HCT116 (cell line): ENCODE results near the gene C1QBP. TPM values are rescaled to one million over a fixed set of nuclear protein-coding genes. Genes with fewer than 3 reads are reported as not detected.

Experiments used
- ATAC-seq: fragments of 200-7000 bp; cut with Tn5 transposase; 2 replicates; pipeline ENCODE4 v1.9.1; 2020; ENCODE audit warnings: mild to moderate bottlenecking, moderate library complexity
- BruUV-seq: library from RNA; stranded (reverse); fragments of 400-500 nt; replicated peaks from 2 replicates; lab custom pipeline; 2021; lab: Mats Ljungman, UMichigan
- CTCF ChIA-PET: fragments of 300-600 bp; sonication (Branson Sonifier 250); formaldehyde crosslinking; loops from one replicate; lab custom pipeline; 2021; ENCODE audit warnings: antibody characterized with exemption; lab: Charles Lee
- POLR2A ChIA-PET: fragments of 300-600, 350-600 bp; sonication (Branson Sonifier 250); formaldehyde crosslinking; loops from one replicate; lab custom pipeline; 2021; ENCODE audit warnings: antibody characterized with exemption; lab: Charles Lee
- RAD21 ChIA-PET, 2 experiments: fragments of 300-600 bp; sonication (Branson Sonifier 250); formaldehyde crosslinking; loops; one replicate each; lab custom pipeline; 2023; ENCODE audit warnings: low total read pairs in 2 of 2; ENCODE audit not compliant: uncharacterized antibody in 2 of 2, unreplicated experiment in 2 of 2, low non-redundant PET in 1 of 2; lab: Charles Lee
- DNase-seq: peaks from one replicate; pipeline ENCODE4 v3.0.0-alpha.2; 2010; ENCODE audit warnings: low read depth, low spot score
- H2AFZ ChIP-seq: fragments of 200-600 bp; shearing (Covaris generic), sonication (generic); 2 replicates; pipeline ENCODE4 v1.6.1; 2017; ENCODE audit warnings: low read depth, mixed run types, mixed read lengths, antibody characterized with exemption, low read length; ENCODE audit not compliant: poor library complexity, severe bottlenecking
- H3K27ac ChIP-seq: 2 replicates; pipeline ENCODE4 v1.5.1; 2012; ENCODE audit warnings: low read depth, low read length
- H3K27me3 ChIP-seq: fragments of 200-600 bp; sonication (generic); 2 replicates; pipeline ENCODE4 v1.6.1; 2016; ENCODE audit warnings: mixed run types, low read length, mixed read lengths; ENCODE audit not compliant: insufficient read depth
- H3K36me3 ChIP-seq, 2 experiments: fragments of 200-500 bp in 1 of 2; fragments of 200-600 bp in 1 of 2; sonication (Bioruptor generic) in 1 of 2; sonication (generic) in 1 of 2; 2 replicates each; pipeline versions ENCODE4 v1.5.1 to v1.6.1; 2014 to 2016; ENCODE audit warnings: low read length in 2 of 2, inconsistent platforms in 1 of 2, mixed read lengths in 1 of 2, mixed run types in 1 of 2; ENCODE audit not compliant: insufficient read depth in 2 of 2, control insufficient read depth in 1 of 2
- H3K4me1 ChIP-seq, 2 experiments: fragments of 200-600 bp in 1 of 2; sonication (generic) in 1 of 2; 2 replicates each; pipeline versions ENCODE4 v1.5.1 to v1.6.1; 2012 to 2017; ENCODE audit warnings: low read length in 2 of 2, inconsistent platforms in 1 of 2, mild to moderate bottlenecking in 1 of 2, mixed read lengths in 1 of 2, mixed run types in 1 of 2, moderate library complexity in 1 of 2; ENCODE audit not compliant: insufficient read depth in 2 of 2, control insufficient read depth in 1 of 2
- H3K4me2 ChIP-seq: fragments of 200-600 bp; sonication (generic); 2 replicates; pipeline ENCODE4 v1.6.1; 2017; ENCODE audit warnings: mixed run types, low read length, mixed read lengths
- H3K4me3 ChIP-seq, 2 experiments: fragments of 200-600 bp in 1 of 2; sonication (generic) in 1 of 2; replicated peaks in 1 of 2; 2 replicates each; pipeline ENCODE4 v1.5.1; 2011 to 2016; ENCODE audit warnings: low read length in 2 of 2, control low read depth in 1 of 2, low read depth in 1 of 2, mild to moderate bottlenecking in 1 of 2, mixed read lengths in 1 of 2, mixed run types in 1 of 2
- H3K79me2 ChIP-seq: fragments of 200-600 bp; sonication (generic); 2 replicates; pipeline ENCODE4 v1.6.1; 2017; ENCODE audit warnings: mild to moderate bottlenecking, mixed run types, low read length, moderate library complexity, mixed read lengths; ENCODE audit not compliant: insufficient read depth
- H3K9ac ChIP-seq: fragments of 200-600 bp; sonication (generic); 2 replicates; pipeline ENCODE4 v1.6.1; 2016; ENCODE audit warnings: low read length, mixed read lengths
- H3K9me2 ChIP-seq: fragments of 200-600 bp; sonication (generic), shearing (Covaris generic); 2 replicates; pipeline ENCODE4 v1.6.1; 2017; ENCODE audit warnings: mixed run types, mild to moderate bottlenecking, moderate library complexity; ENCODE audit not compliant: insufficient read depth
- H3K9me3 ChIP-seq, 2 experiments: fragments of 200-500 bp in 1 of 2; fragments of 200-600 bp in 1 of 2; sonication (Bioruptor generic) in 1 of 2; sonication (generic) in 1 of 2; 2 replicates each; pipeline ENCODE4 v1.6.1; 2014 to 2017; ENCODE audit warnings: low read length in 2 of 2, mixed read lengths in 2 of 2, inconsistent platforms in 1 of 2, low read depth in 1 of 2, mild to moderate bottlenecking in 1 of 2, mixed run types in 1 of 2, moderate library complexity in 1 of 2; ENCODE audit not compliant: control insufficient read depth in 1 of 2, insufficient read depth in 1 of 2
- H4K20me1 ChIP-seq: fragments of 200-600 bp; sonication (generic), shearing (Covaris generic); 2 replicates; pipeline ENCODE4 v1.6.1; 2017; ENCODE audit warnings: mixed run types, mild to moderate bottlenecking, moderate library complexity; ENCODE audit not compliant: insufficient read depth
- CBX3 ChIP-seq: IDR thresholded peaks from 2 replicates; pipeline ENCODE4 v1.6.1; 2012; ENCODE audit warnings: low read depth
- SRF ChIP-seq: IDR thresholded peaks from 2 replicates; pipeline ENCODE4 v1.6.1; 2012; ENCODE audit warnings: low read depth
- YY1 ChIP-seq: IDR thresholded peaks from 2 replicates; pipeline ENCODE4 v1.6.1; 2011; ENCODE audit warnings: low read length, low read depth, moderate library complexity, mild to moderate bottlenecking; ENCODE audit not compliant: insufficient replicate concordance; ENCODE audit errors: extremely low read depth
- intact Hi-C: fragments of 100-400 bp; cut with micrococcal nuclease; formaldehyde crosslinking; loops from 2 replicates; pipeline ENCODE4 v1.10.0; 2022
- total RNA-seq: library from RNA; stranded (reverse); gene quantifications from one replicate; pipeline ENCODE4 v1.2.1, GENCODE V29; 2021; ENCODE audit not compliant: unreplicated experiment
- TF ChIP-seq, protein P1 (sequence below): IDR thresholded peaks from 2 replicates; pipeline ENCODE4 v1.6.1; 2011; ENCODE audit warnings: mild to moderate bottlenecking, low read length, moderate library complexity; ENCODE audit not compliant: insufficient replicate concordance; ENCODE audit errors: extremely low read depth
- TF ChIP-seq, protein P2 (sequence below): IDR thresholded peaks from 2 replicates; pipeline ENCODE4 v1.6.1; 2012
- TF ChIP-seq, protein P3 (sequence below): IDR thresholded peaks from 2 replicates; pipeline ENCODE4 v1.6.1; 2012
- TF ChIP-seq, protein P4 (sequence below), 3 experiments: fragments of 200-600 bp in 1 of 3; sonication (generic) in 1 of 3; IDR thresholded peaks in 2 of 3; conservative IDR thresholded peaks in 1 of 3; 2 replicates each; pipeline ENCODE4 v1.5.1; 2012 to 2017; ENCODE audit warnings: low read depth in 2 of 3, low read length in 2 of 3, antibody characterized with exemption in 1 of 3, borderline replicate concordance in 1 of 3, control low read depth in 1 of 3, mild to moderate bottlenecking in 1 of 3, mixed read lengths in 1 of 3, mixed run types in 1 of 3, moderate library complexity in 1 of 3; ENCODE audit not compliant: insufficient read depth in 1 of 3

Gene C1QBP
- total RNA-seq, 1 experiment from 2014 or later, result 524 TPM

DNA sequence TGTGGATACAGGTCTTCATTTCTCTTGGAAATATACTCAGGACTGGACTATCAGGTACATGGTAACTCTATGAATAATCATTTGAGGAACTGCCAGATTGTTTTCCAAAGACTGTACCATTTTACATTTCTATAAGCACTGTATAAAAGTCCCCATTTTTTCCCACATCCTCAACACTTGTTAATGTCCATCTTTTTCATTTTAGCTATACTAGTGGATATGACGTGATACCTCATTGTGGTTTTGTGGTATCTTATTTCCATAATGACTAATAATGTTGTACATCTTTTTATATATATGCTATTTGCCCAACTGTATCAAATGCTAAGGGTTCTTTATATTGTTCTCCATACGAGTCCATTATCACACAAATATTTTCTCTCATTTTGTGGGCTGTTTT is 42.3 kb downstream of the C1QBP start:
- RAD21 ChIA-PET, result no interaction called here
- H3K4me1 ChIP-seq, result no peaks in the 10 kb centered on the region
- TF ChIP-seq YY1 (no peak), CBX3 (no peak), SRF (no peak)
- TF ChIP-seq, protein P1, sequence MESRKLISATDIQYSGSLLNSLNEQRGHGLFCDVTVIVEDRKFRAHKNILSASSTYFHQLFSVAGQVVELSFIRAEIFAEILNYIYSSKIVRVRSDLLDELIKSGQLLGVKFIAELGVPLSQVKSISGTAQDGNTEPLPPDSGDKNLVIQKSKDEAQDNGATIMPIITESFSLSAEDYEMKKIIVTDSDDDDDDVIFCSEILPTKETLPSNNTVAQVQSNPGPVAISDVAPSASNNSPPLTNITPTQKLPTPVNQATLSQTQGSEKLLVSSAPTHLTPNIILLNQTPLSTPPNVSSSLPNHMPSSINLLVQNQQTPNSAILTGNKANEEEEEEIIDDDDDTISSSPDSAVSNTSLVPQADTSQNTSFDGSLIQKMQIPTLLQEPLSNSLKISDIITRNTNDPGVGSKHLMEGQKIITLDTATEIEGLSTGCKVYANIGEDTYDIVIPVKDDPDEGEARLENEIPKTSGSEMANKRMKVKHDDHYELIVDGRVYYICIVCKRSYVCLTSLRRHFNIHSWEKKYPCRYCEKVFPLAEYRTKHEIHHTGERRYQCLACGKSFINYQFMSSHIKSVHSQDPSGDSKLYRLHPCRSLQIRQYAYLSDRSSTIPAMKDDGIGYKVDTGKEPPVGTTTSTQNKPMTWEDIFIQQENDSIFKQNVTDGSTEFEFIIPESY, result no peak
- TF ChIP-seq, protein P2, sequence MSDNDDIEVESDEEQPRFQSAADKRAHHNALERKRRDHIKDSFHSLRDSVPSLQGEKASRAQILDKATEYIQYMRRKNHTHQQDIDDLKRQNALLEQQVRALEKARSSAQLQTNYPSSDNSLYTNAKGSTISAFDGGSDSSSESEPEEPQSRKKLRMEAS, result no peak
- TF ChIP-seq, protein P3, sequence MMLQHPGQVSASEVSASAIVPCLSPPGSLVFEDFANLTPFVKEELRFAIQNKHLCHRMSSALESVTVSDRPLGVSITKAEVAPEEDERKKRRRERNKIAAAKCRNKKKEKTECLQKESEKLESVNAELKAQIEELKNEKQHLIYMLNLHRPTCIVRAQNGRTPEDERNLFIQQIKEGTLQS, result no peak
- POLR2A ChIA-PET, result no interaction called here
- H3K27ac ChIP-seq, result no peak overlapping the region
- H4K20me1 ChIP-seq, result 0 out of 2 replicates have a peak, but pooled peaks cover 4% of the 10 kb centered on the region
- no peaks in the 10 kb centered on the region for H3K9me3 ChIP-seq
- H3K36me3 ChIP-seq, result peaks cover 45 to 60% of the 10 kb centered on the region in 2 experiments
- CTCF ChIA-PET, result no interaction called here
- ATAC-seq (no peak), DNase-seq (no peak)
- intact Hi-C loops, result no loop called here
- no peak overlapping the region for H3K4me3 ChIP-seq
- no peak overlapping the region for H3K4me2 ChIP-seq
- H2AFZ ChIP-seq, result no peak overlapping the region
- H3K79me2 ChIP-seq, result peaks cover 20% of the 10 kb centered on the region
- H3K27me3 ChIP-seq, result no peaks in the 10 kb centered on the region
- no peak overlapping the region for H3K9ac ChIP-seq
- H3K9me2 ChIP-seq, result no peaks in the 10 kb centered on the region
- BruUV-seq, result no TSS peak

DNA sequence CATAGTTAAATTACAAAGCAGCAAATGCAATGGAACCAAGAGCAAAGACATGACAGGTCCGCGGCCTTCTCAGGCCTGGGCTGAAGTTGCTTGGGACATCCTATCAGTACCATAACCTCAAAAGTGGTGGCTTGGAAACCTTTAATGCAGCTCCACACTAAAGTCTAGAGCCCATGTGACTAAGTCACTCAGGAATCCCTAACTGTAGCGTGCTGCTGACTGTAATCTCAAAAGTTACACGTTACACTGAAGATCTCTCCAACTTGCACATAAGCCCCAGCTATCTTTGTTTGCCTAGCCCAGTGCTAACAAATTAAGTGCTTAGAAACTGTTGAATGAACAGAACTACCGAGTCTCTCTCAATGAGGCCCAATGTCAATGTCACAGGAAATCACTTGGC is 47.3 kb downstream of the C1QBP start:
- no peaks in the 10 kb centered on the region for H3K27me3 ChIP-seq
- CTCF ChIA-PET, result no interaction called here
- H3K4me2 ChIP-seq, result no peak overlapping the region
- H2AFZ ChIP-seq, result no peak overlapping the region
- no peak for TF ChIP-seq CBX3
- TF ChIP-seq, protein P2, result no peak
- TF ChIP-seq, protein P4, sequence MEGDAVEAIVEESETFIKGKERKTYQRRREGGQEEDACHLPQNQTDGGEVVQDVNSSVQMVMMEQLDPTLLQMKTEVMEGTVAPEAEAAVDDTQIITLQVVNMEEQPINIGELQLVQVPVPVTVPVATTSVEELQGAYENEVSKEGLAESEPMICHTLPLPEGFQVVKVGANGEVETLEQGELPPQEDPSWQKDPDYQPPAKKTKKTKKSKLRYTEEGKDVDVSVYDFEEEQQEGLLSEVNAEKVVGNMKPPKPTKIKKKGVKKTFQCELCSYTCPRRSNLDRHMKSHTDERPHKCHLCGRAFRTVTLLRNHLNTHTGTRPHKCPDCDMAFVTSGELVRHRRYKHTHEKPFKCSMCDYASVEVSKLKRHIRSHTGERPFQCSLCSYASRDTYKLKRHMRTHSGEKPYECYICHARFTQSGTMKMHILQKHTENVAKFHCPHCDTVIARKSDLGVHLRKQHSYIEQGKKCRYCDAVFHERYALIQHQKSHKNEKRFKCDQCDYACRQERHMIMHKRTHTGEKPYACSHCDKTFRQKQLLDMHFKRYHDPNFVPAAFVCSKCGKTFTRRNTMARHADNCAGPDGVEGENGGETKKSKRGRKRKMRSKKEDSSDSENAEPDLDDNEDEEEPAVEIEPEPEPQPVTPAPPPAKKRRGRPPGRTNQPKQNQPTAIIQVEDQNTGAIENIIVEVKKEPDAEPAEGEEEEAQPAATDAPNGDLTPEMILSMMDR (IDR thresholded peaks at IDR 0.05 in 2 of 3, conservative IDR thresholded peaks at IDR 0.05 in 1 of 3; ENCODE audit: borderline replicate concordance in 1 of 3, insufficient read depth in 1 of 3, low read depth in 2 of 3, low read length in 2 of 3), result no peak
- TF ChIP-seq, all 23 proteins: peak for 0
- intact Hi-C loops, result no loop called here
- Histone ChIP-seq H3K36me3 (peaks cover 51 to 54% of the 10 kb centered on the region in 2 experiments), H4K20me1 (0 out of 2 replicates have a peak, but pooled peaks cover 4% of the 10 kb centered on the region), H3K4me1 (no peaks in the 10 kb centered on the region), H3K9ac (no peak overlapping the region), H3K4me3 (no peak overlapping the region), H3K9me3 (no peaks in the 10 kb centered on the region), H3K79me2 (0 out of 2 replicates have a peak, but pooled peaks cover 3% of the 10 kb centered on the region), H3K9me2 (no peaks in the 10 kb centered on the region), H3K27ac (no peak overlapping the region)
- RAD21 ChIA-PET, result no interaction called here
- no TSS peak for BruUV-seq
- POLR2A ChIA-PET, result interaction anchor here (1.6 kb wide), 1 partner anchor 13 kb away, joined by 4 read pairs; no protein-coding TSS in a partner anchor
- DNase-seq, result no peak
- no peak for ATAC-seq
